OCI-LY3 (cell line): ENCODE results near the gene PCDHGB5.

Experiments
- CTCF ChIP-seq: fragments of 200-600, 300-600 bp; sonication (generic); IDR thresholded peaks from 2 replicates; pipeline ENCODE4 v1.5.1; 2014; ENCODE audit warnings: antibody characterized with exemption, low read length, low read depth
- EZH2phosphoT487 ChIP-seq: fragments of 200-600 bp; shearing (Covaris generic); IDR thresholded peaks from 2 replicates; pipeline ENCODE4 v1.6.1; 2018; ENCODE audit warnings: antibody characterized with exemption, mixed run types, low read depth

GRCh38 chr5:141439411-141440141 is 41.8 kb downstream of the PCDHGB5 start:
- no peak for TF ChIP-seq CTCF
- no peak for TF ChIP-seq EZH2phosphoT487
